HG02588 (cell line): ENCODE results near the gene TAF11L3.
"Not testable (repeated sequence)": the region's sequence is repeated elsewhere in the genome, so short reads cannot be mapped to it uniquely, and the experiment has no call there.

Experiments used
- ATAC-seq: cut with Tn5 transposase; IDR thresholded peaks from one replicate; pipeline ENCODE4 v1.9.1; 2021; ENCODE audit warnings: mild to moderate bottlenecking, moderate library complexity; ENCODE audit not compliant: unreplicated experiment

TAF11L3 gene

GRCh38 chr5:17518067-17518466 lies at the start of gene TAF11L3:
TSS of gene TAF11L3 (plus strand) at chr5:17518367.
- not testable (repeated sequence) for ATAC-seq

- ATAC-seq = no peak
These were observed 48.1 kb upstream of the TAF11L3 start for GRCh38 chr5:17470064-17470463.

DNA sequence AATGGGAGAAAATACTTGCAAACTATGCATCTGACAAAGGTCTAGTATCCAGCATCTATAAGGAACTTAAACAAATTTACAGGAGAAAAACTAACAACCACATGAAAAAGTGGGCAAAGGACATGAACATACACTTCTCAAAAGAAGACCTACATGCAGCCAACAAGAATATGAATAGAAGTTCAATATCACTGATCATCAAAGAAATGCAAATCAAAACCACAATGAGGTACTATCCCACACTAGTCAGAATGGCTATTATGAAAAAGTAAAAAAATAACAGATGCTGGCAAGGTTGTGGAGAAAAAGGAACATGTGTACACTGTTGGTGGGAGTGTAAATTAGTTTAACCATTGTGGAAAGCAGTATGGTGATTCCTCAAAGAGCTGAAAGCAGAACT lies 43.1 kb upstream of the TAF11L3 start:
- ATAC-seq = not testable (repeated sequence)

DNA sequence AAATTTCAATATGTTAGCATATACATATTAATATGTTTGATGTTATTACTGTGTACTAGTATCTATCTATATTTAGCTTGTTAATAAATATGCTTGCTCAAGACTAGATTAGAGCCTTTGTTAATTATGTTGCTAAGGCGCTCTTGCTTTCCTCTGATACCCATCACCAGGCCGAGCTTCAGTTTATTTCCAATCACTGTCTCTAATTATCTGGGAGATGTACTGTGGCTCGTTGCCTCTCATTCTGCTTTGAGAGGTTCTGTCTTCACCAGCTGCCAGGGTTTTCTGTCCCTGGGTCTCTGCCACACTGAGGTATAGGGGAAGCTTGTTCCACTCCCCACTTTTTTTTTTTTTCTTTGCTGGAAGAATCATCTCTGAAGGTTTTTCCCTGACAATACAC lies 41.1 kb upstream of the TAF11L3 start:
- ATAC-seq = no peak

- ATAC-seq = no peak
These were observed 40.4 kb upstream of the TAF11L3 start for GRCh38 chr5:17477573-17478265.

DNA sequence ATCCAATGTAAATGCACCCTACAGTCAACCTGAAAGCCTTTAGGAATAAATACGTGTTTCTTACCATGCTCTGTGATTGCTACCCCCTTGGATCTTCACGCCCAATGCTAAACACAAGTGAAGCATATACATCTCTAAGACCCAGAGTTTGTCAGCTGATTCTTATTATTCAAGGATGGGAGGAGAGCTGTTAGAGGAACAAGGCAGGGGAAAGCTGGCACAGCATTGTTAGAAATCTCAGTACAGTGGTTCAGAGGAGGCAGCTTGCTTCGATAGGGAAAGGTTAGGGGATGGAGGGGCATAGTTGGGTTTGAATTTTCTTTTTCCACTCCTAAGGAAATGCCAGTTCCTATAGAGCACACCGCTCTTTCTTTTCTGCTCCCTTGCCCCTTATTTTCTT lies 36.8 kb upstream of the TAF11L3 start:
- ATAC-seq = no peak

- ATAC-seq = no peak
These were observed 35.4 kb upstream of the TAF11L3 start for GRCh38 chr5:17482790-17483189.

GRCh38 chr5:17486464-17487173 lies 31.5 kb upstream of the TAF11L3 start:
- not testable (repeated sequence) for ATAC-seq

GRCh38 chr5:17487174-17487512 lies 31.0 kb upstream of the TAF11L3 start:
- no peak for ATAC-seq

- not testable (repeated sequence) for ATAC-seq
These were observed 26.9 kb upstream of the TAF11L3 start for GRCh38 chr5:17491257-17491656.

GRCh38 chr5:17492770-17493169 lies 25.4 kb upstream of the TAF11L3 start:
- ATAC-seq = no peak

DNA sequence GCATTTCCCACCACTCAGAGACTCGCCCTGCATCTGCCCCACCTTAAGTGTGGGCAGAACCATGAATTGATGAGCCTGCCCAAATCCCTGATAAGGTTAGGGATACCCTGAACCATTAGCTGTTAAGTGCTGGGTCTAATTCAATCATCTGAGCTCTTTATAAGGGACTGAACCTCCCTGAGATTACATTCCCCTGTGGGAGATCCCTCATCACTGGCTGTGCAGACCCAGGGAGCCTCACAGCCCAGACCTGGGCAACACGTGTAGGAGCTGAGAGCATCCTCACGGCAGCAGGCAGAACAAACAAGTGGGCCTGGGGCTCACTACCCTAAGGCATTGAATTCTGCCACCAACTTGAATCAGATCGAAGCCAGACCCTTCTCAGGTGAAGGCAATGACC lies 20.7 kb upstream of the TAF11L3 start:
- no peak for ATAC-seq

DNA sequence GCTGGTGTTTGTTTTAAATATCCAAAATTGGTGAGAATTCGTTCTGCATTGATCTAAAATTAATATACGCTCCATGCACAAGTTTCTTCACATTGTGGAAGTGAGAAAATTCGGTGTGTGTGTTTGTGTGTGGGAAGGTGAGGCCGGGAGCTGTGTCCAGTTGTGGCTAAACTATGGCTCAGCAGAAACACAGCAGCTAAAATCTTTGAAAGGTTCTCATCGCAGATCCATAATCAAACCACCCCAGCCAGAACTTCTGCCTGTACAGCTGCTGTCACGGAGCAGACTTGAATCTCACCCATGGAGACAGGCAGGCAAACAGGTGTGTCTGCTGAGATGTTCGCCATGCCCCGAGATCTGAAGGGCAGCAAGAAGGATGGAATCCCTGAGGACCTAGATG lies 20.2 kb upstream of the TAF11L3 start, which contains the start of gene TAF11L2:
TAF11L2 (plus strand) TSS at position 301 of the 400 bp plus-strand sequence.
- not testable (repeated sequence) for ATAC-seq

DNA sequence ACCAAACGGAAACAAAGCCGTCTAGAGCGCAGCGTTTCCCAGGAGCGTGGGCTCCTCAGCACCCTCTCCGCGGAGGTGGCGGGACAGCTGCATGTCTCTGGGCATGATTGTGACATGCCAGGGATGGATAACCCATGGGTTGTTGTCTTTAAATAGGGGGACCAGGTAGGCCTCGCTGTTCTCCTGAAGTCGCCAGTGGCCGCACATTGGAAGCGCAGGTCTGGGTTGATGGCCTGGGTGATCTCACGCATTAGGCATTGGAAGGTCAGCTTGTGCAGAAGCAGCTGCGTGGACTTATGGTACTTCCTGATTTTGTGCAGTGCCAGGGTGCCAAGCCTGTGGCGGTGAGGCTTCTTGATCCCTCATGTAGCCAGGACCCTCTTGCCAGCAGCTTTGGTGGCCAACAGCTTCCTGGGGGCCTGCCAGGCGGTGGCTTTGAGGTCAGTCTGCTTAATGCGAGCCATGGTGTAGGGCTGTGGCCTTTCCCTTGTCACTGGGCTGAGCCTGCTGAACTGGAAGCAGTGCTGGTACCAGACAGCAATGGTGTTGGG lies 6.3 kb upstream of the TAF11L3 start:
- no peak for ATAC-seq

DNA sequence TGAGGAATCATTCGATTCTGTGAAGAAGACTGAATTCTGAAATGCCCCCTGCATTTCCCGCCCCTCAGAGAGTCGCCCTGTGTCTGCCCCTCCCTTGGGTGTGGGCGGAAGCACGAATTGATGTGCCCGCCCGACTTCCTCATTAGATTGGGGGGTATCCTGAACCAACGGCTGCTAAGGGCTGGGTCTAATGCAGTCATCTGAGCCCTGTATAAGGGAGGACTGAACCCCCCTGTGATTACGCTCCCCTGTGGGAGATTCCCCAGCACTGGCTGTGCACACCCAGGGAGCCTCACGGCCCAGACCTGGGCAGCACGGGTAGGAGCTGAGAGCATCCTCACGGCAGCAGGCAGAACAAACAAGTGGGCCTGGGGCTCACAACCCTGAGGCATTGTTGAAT lies 641 bp upstream of the TAF11L3 start:
- not testable (repeated sequence) for ATAC-seq

GRCh38 chr5:17519508-17519907 lies 1.3 kb downstream of the TAF11L3 start:
- not testable (repeated sequence) for ATAC-seq

GRCh38 chr5:17521501-17521900 lies 3.3 kb downstream of the TAF11L3 start, which contains the start of gene TAF11L4:
TSS of gene TAF11L4 (plus strand) at chr5:17521801.
- ATAC-seq = not testable (repeated sequence)

GRCh38 chr5:17524935-17525334 lies 6.8 kb downstream of the TAF11L3 start, which contains the start of gene TAF11L5:
TSS of gene TAF11L5 (plus strand) at chr5:17525235.
- ATAC-seq = not testable (repeated sequence)

GRCh38 chr5:17526504-17526903 lies 8.3 kb downstream of the TAF11L3 start:
- ATAC-seq = not testable (repeated sequence)

GRCh38 chr5:17528369-17528768 lies 10.2 kb downstream of the TAF11L3 start, which contains the start of gene TAF11L6:
TSS of gene TAF11L6 (plus strand) at chr5:17528669.
- ATAC-seq = not testable (repeated sequence)
